Panc1 (cell line): ENCODE measurements around the gene PNRC2. TPM values are rescaled to one million over a fixed set of nuclear protein-coding genes. Genes with fewer than 3 reads are reported as not detected.
"Not testable (repeated sequence)": the region's sequence is repeated elsewhere in the genome, so short reads cannot be mapped to it uniquely, and the experiment has no call there.

Experiments used
- ATAC-seq: fragments of 200-7000 bp; cut with Tn5 transposase; 2 replicates; pipeline ENCODE4 v1.9.1; 2020; ENCODE audit warnings: mild to moderate bottlenecking, moderate library complexity
- BruUV-seq: library from RNA; stranded (reverse); fragments of 400-500 nt; replicated peaks from 2 replicates; lab custom pipeline; 2021; lab: Mats Ljungman, UMichigan
- CTCF ChIA-PET: fragments of 300-600 bp; sonication (Branson Sonifier 250); formaldehyde crosslinking; loops from one replicate; lab custom pipeline; 2022; ENCODE audit warnings: antibody characterized with exemption; lab: Charles Lee
- POLR2A ChIA-PET: fragments of 300-600 bp; sonication (Branson Sonifier 250); formaldehyde crosslinking; loops from one replicate; lab custom pipeline; 2022; ENCODE audit warnings: antibody characterized with exemption; lab: Charles Lee
- DNase-seq: peaks from one replicate; pipeline ENCODE4 v3.0.0-alpha.2; 2010; ENCODE audit warnings: low read depth, low spot score
- H3K27ac ChIP-seq: 2 replicates; pipeline ENCODE4 v1.5.1; 2011; ENCODE audit warnings: mild to moderate bottlenecking, low read length, inconsistent platforms
- H3K27me3 ChIP-seq: fragments of 200-500 bp; sonication (Bioruptor generic); 2 replicates; pipeline ENCODE4 v1.6.0; 2014; ENCODE audit warnings: low read length, inconsistent platforms; ENCODE audit not compliant: control insufficient read depth, insufficient read depth
- H3K36me3 ChIP-seq: fragments of 200-500 bp; sonication (Bioruptor generic); 2 replicates; pipeline ENCODE4 v1.5.1; 2014; ENCODE audit warnings: inconsistent platforms, mild to moderate bottlenecking, low read length, moderate library complexity; ENCODE audit not compliant: control insufficient read depth, insufficient read depth
- H3K4me1 ChIP-seq: 2 replicates; pipeline ENCODE4 v1.5.1; 2011; ENCODE audit warnings: inconsistent platforms, mild to moderate bottlenecking, low read length, moderate library complexity; ENCODE audit not compliant: control insufficient read depth, insufficient read depth
- H3K4me3 ChIP-seq, 2 experiments: 2 replicates each; pipeline ENCODE4 v1.5.1; 2011 to 2012; ENCODE audit warnings: low read depth in 2 of 2, low read length in 2 of 2, mild to moderate bottlenecking in 2 of 2, inconsistent platforms in 1 of 2, moderate library complexity in 1 of 2
- H3K9me3 ChIP-seq: fragments of 200-500 bp; sonication (Bioruptor generic); 2 replicates; pipeline ENCODE4 v1.5.1; 2014; ENCODE audit warnings: low read depth, mild to moderate bottlenecking, inconsistent platforms, low read length, moderate library complexity; ENCODE audit not compliant: control insufficient read depth, insufficient read depth
- CTCF ChIP-seq: fragments of 450-650 bp; IDR thresholded peaks from 2 replicates; pipeline ENCODE4 v1.5.1; 2017; ENCODE audit warnings: mild to moderate bottlenecking
- POLR2AphosphoS5 ChIP-seq: IDR thresholded peaks from 2 replicates; pipeline ENCODE4 v1.6.1; 2012; ENCODE audit warnings: mild to moderate bottlenecking, low read depth, low read length, moderate library complexity
- SIN3A ChIP-seq: IDR thresholded peaks from 2 replicates; pipeline ENCODE4 v1.6.1; 2012; ENCODE audit warnings: low read depth, mild to moderate bottlenecking, low read length, moderate library complexity, borderline replicate concordance; ENCODE audit not compliant: insufficient read depth
- TCF7L2 ChIP-seq: IDR thresholded peaks from 2 replicates; pipeline ENCODE4 v1.6.1; 2011; ENCODE audit warnings: mild to moderate bottlenecking, low read depth, low read length, inconsistent platforms
- in situ Hi-C: cut with HindIII; loops from 2 replicates; pipeline ENCODE4 v1.10.0; 2016; ENCODE audit warnings: low sequenced_read_pairs, low pct_unique_long_range_greater_than_20kb
- intact Hi-C: fragments of 100-400 bp; cut with micrococcal nuclease; formaldehyde crosslinking; loops from one replicate; pipeline ENCODE4 v1.10.0; 2022; ENCODE audit not compliant: unreplicated experiment
- total RNA-seq: library from RNA; stranded (reverse); gene quantifications from one replicate; pipeline ENCODE4 v1.2.1, GENCODE V29; 2021; ENCODE audit not compliant: unreplicated experiment
- TF ChIP-seq, protein P1 (sequence below), 2 experiments: IDR thresholded peaks; 2 replicates each; pipeline ENCODE4 v1.6.1; 2011 to 2012; ENCODE audit warnings: low read depth in 2 of 2, control low read depth in 1 of 2, low read length in 1 of 2, mild to moderate bottlenecking in 1 of 2, moderate library complexity in 1 of 2; ENCODE audit not compliant: insufficient read depth in 1 of 2

The PNRC2 gene
- total RNA-seq, 1 experiment from 2014 or later: 97.4 TPM

GRCh38 chr1:24005163-24005562, 45.5 kb downstream of the PNRC2 start:
- Histone ChIP-seq H3K4me3 (no peak overlapping the region), H3K36me3 (no peaks in the 10 kb centered on the region), H3K9me3 (no peaks in the 10 kb centered on the region), H3K27me3 (no peaks in the 10 kb centered on the region), H3K4me1 (peaks cover 18% of the 10 kb centered on the region), H3K27ac (no peak overlapping the region)
- no peak for ATAC-seq
- DNase-seq: no peak
- ChIA-PET POLR2A (interaction anchor here (0.9 kb wide), 1 partner anchor 13 kb away, joined by 3 read pairs; no protein-coding TSS in a partner anchor), CTCF (no interaction called here)
- in situ Hi-C loops: no loop called here
- TF ChIP-seq POLR2AphosphoS5: no peak
- no peak for TF ChIP-seq CTCF
- no peak for TF ChIP-seq SIN3A
- TF ChIP-seq TCF7L2: no peak
- TF ChIP-seq, protein P1, sequence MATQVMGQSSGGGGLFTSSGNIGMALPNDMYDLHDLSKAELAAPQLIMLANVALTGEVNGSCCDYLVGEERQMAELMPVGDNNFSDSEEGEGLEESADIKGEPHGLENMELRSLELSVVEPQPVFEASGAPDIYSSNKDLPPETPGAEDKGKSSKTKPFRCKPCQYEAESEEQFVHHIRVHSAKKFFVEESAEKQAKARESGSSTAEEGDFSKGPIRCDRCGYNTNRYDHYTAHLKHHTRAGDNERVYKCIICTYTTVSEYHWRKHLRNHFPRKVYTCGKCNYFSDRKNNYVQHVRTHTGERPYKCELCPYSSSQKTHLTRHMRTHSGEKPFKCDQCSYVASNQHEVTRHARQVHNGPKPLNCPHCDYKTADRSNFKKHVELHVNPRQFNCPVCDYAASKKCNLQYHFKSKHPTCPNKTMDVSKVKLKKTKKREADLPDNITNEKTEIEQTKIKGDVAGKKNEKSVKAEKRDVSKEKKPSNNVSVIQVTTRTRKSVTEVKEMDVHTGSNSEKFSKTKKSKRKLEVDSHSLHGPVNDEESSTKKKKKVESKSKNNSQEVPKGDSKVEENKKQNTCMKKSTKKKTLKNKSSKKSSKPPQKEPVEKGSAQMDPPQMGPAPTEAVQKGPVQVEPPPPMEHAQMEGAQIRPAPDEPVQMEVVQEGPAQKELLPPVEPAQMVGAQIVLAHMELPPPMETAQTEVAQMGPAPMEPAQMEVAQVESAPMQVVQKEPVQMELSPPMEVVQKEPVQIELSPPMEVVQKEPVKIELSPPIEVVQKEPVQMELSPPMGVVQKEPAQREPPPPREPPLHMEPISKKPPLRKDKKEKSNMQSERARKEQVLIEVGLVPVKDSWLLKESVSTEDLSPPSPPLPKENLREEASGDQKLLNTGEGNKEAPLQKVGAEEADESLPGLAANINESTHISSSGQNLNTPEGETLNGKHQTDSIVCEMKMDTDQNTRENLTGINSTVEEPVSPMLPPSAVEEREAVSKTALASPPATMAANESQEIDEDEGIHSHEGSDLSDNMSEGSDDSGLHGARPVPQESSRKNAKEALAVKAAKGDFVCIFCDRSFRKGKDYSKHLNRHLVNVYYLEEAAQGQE (IDR thresholded peaks at IDR 0.05; ENCODE audit: insufficient read depth in 1 of 2, low read depth in 2 of 2, low read length in 1 of 2): no peak
- intact Hi-C loops: no loop called here
- BruUV-seq: no TSS peak

DNA sequence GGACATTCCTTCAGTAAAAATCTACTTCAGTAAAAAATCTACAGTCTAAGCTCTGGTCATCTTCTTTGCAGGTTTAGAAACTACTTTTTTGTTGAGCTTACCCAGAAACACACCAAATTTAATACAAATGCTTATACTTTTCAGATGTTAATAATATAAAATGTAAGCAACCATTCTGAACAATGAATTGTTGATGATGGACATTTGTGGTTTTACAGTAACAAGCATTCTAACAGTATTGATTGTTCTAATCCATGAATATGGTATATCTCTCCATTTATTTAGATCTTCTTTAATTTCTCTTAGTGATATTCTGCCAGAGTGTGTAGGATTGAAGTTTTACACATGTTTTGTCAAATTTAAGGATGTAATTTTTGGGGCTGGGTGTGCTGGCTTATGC, 47.5 kb downstream of the PNRC2 start:
- H3K36me3 ChIP-seq: no peaks in the 10 kb centered on the region
- TF ChIP-seq SIN3A: no peak
- TF ChIP-seq, protein P1 (IDR thresholded peaks at IDR 0.05; ENCODE audit: insufficient read depth in 1 of 2, low read depth in 2 of 2, low read length in 1 of 2): no peak
- no peak for TF ChIP-seq CTCF
- TF ChIP-seq POLR2AphosphoS5: no peak
- CTCF ChIA-PET: interaction anchor here (0.6 kb wide), 1 partner anchor 115 kb away, joined by 3 read pairs; no protein-coding TSS in a partner anchor
- intact Hi-C loops (no loop called here), in situ Hi-C loops (no loop called here)
- POLR2A ChIA-PET: no interaction called here
- H3K4me3 ChIP-seq: no peak overlapping the region
- H3K4me1 ChIP-seq: peaks cover 22% of the 10 kb centered on the region
- no peaks in the 10 kb centered on the region for H3K9me3 ChIP-seq
- DNase-seq: no peak
- H3K27ac ChIP-seq: 0 out of 2 replicates have a peak overlapping the region, but pooled peaks have one; percentile 14
- no peaks in the 10 kb centered on the region for H3K27me3 ChIP-seq
- no peak for ATAC-seq
- BruUV-seq: no TSS peak

DNA sequence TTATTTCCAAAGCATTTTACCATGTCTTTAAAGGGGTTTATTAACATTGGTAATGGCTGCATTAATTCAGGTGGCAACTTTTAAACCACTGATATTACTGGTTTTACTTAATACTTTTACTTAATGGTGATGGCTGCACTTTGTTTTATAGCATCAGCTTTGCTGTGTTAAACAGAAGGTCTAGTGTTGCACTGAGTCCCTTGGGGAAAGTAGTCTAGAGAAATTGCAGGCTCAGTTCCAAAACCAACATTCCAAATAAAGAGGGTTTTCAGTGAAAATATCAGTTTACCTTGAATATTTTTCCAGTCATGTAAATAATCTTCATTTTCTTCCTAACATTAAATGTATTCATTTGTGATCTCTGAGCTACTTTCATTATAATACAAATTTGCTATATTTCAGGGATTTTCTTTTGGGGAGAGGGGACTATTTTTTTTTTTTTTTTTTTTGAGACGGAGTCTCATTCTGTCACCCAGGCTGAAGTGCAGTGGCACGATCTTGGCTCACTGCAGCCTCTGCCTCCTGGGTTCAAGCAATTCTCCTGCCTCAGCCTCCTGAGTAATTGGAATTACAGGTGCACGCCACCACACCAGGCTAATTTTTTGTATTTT, 49.1 kb downstream of the PNRC2 start:
- H3K9me3 ChIP-seq, H3K4me3 ChIP-seq, H3K36me3 ChIP-seq, intact Hi-C loops, H3K27me3 ChIP-seq, in situ Hi-C loops, DNase-seq, H3K27ac ChIP-seq, BruUV-seq: not testable (repeated sequence)
- 0 out of 2 replicates have a peak, but pooled peaks have one; percentile 6 for ATAC-seq
- peaks cover 22% of the 10 kb centered on the region for H3K4me1 ChIP-seq
- CTCF ChIA-PET: interaction anchor here (1.1 kb wide), 1 partner anchor 18 kb away, joined by 3 read pairs; no protein-coding TSS in a partner anchor
- POLR2A ChIA-PET: interaction anchor here (0.5 kb wide), 1 partner anchor 66 kb away, joined by 3 read pairs; no protein-coding TSS in a partner anchor
